ENCODE measurements around the gene DIDO1. TPM values are rescaled to one million over a fixed set of nuclear protein-coding genes. Genes with fewer than 3 reads are reported as not detected.
A peak's percentile ranks its signal among the peaks of the same experiment; 100 is the strongest.

Gene DIDO1
- total and polyA plus RNA-seq, 2 of the 13 experiments (the other 11 are each of a cell fraction or from before 2014, with no cell fraction given) = 75.0 to 75.1 TPM

DNA sequence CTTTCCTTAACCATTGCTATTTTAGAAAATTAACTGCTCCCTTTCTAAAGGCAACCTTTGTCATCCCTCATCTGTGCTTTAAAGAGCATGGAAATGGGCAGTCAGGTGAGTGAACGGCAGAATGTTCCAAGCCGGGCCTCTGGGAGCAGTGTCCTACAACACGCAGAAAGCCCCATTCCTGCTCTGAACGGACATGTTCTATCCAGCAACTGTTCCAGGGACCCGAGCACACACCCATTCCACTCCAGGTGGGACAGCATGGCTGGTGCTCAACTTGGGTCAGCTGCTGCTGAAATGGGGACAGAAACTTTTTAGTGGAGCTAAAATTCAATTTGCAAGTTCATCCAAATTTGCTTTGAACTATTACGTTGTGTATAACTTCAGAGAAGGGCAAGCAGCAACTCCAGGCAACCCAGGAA, 26.7 kb downstream of the DIDO1 start (continued):
- TF ChIP-seq, protein P1, sequence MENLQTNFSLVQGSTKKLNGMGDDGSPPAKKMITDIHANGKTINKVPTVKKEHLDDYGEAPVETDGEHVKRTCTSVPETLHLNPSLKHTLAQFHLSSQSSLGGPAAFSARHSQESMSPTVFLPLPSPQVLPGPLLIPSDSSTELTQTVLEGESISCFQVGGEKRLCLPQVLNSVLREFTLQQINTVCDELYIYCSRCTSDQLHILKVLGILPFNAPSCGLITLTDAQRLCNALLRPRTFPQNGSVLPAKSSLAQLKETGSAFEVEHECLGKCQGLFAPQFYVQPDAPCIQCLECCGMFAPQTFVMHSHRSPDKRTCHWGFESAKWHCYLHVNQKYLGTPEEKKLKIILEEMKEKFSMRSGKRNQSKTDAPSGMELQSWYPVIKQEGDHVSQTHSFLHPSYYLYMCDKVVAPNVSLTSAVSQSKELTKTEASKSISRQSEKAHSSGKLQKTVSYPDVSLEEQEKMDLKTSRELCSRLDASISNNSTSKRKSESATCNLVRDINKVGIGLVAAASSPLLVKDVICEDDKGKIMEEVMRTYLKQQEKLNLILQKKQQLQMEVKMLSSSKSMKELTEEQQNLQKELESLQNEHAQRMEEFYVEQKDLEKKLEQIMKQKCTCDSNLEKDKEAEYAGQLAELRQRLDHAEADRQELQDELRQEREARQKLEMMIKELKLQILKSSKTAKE (CRISPR knock-in tag; IDR thresholded peaks at IDR 0.05; ENCODE audit: borderline replicate concordance) = no peak
- TF ChIP-seq CBFB (CRISPR knock-in tag; IDR thresholded peaks at IDR 0.05) (no peak), MAFK (conservative IDR thresholded peaks at IDR 0.05 in 1 of 2, IDR thresholded peaks at IDR 0.05 in 1 of 2; ENCODE audit: low read length in 2 of 2) (no peak), ARID2 (CRISPR knock-in tag; IDR thresholded peaks at IDR 0.05; ENCODE audit: borderline replicate concordance) (0 out of 2 replicates have a peak, but pooled peaks have one; percentile 7), HNRNPH1 (optimal IDR thresholded peaks at IDR 0.05; ENCODE audit: low read depth, low read length) (no peak), PHF20 (CRISPR knock-in tag; IDR thresholded peaks at IDR 0.05) (0 out of 2 replicates have a peak, but pooled peaks have one; percentile 32), MEF2D (CRISPR knock-in tag; IDR thresholded peaks at IDR 0.05) (no peak), ZSCAN21 (CRISPR knock-in tag; IDR thresholded peaks at IDR 0.05; ENCODE audit: borderline replicate concordance) (no peak), ZNF607 (CRISPR knock-in tag; IDR thresholded peaks at IDR 0.05; ENCODE audit: borderline replicate concordance) (0 out of 2 replicates have a peak, but pooled peaks have one; percentile 56), ZNF713 (CRISPR knock-in tag; IDR thresholded peaks at IDR 0.05) (no peak), TBX3 (IDR thresholded peaks at IDR 0.05; ENCODE audit: borderline replicate concordance) (no peak), CENPT (CRISPR knock-in tag; IDR thresholded peaks at IDR 0.05; ENCODE audit: low read depth) (no peak), ZNF124 (CRISPR knock-in tag; IDR thresholded peaks at IDR 0.05) (no peak), ZNF652 (CRISPR knock-in tag; IDR thresholded peaks at IDR 0.05; ENCODE audit: borderline replicate concordance, low read depth) (peak; percentile 7; the same call in 1 of the 2 replicates)
- TF ChIP-seq, protein P2, sequence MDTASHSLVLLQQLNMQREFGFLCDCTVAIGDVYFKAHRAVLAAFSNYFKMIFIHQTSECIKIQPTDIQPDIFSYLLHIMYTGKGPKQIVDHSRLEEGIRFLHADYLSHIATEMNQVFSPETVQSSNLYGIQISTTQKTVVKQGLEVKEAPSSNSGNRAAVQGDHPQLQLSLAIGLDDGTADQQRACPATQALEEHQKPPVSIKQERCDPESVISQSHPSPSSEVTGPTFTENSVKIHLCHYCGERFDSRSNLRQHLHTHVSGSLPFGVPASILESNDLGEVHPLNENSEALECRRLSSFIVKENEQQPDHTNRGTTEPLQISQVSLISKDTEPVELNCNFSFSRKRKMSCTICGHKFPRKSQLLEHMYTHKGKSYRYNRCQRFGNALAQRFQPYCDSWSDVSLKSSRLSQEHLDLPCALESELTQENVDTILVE (CRISPR knock-in tag; IDR thresholded peaks at IDR 0.05) = no peak
- TF ChIP-seq, protein P3, sequence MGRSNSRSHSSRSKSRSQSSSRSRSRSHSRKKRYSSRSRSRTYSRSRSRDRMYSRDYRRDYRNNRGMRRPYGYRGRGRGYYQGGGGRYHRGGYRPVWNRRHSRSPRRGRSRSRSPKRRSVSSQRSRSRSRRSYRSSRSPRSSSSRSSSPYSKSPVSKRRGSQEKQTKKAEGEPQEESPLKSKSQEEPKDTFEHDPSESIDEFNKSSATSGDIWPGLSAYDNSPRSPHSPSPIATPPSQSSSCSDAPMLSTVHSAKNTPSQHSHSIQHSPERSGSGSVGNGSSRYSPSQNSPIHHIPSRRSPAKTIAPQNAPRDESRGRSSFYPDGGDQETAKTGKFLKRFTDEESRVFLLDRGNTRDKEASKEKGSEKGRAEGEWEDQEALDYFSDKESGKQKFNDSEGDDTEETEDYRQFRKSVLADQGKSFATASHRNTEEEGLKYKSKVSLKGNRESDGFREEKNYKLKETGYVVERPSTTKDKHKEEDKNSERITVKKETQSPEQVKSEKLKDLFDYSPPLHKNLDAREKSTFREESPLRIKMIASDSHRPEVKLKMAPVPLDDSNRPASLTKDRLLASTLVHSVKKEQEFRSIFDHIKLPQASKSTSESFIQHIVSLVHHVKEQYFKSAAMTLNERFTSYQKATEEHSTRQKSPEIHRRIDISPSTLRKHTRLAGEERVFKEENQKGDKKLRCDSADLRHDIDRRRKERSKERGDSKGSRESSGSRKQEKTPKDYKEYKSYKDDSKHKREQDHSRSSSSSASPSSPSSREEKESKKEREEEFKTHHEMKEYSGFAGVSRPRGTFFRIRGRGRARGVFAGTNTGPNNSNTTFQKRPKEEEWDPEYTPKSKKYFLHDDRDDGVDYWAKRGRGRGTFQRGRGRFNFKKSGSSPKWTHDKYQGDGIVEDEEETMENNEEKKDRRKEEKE (IDR thresholded peaks at IDR 0.05) = no peak
- TF ChIP-seq, protein P4, sequence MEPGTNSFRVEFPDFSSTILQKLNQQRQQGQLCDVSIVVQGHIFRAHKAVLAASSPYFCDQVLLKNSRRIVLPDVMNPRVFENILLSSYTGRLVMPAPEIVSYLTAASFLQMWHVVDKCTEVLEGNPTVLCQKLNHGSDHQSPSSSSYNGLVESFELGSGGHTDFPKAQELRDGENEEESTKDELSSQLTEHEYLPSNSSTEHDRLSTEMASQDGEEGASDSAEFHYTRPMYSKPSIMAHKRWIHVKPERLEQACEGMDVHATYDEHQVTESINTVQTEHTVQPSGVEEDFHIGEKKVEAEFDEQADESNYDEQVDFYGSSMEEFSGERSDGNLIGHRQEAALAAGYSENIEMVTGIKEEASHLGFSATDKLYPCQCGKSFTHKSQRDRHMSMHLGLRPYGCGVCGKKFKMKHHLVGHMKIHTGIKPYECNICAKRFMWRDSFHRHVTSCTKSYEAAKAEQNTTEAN (CRISPR knock-in tag; conservative IDR thresholded peaks at IDR 0.05) = 0 out of 2 replicates have a peak, but pooled peaks have one; percentile 19
- TF ChIP-seq, protein P5, sequence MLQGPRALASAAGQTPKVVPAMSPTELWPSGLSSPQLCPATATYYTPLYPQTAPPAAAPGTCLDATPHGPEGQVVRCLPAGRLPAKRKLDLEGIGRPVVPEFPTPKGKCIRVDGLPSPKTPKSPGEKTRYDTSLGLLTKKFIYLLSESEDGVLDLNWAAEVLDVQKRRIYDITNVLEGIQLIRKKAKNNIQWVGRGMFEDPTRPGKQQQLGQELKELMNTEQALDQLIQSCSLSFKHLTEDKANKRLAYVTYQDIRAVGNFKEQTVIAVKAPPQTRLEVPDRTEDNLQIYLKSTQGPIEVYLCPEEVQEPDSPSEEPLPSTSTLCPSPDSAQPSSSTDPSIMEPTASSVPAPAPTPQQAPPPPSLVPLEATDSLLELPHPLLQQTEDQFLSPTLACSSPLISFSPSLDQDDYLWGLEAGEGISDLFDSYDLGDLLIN (CRISPR knock-in tag; IDR thresholded peaks at IDR 0.05; ENCODE audit: borderline replicate concordance) = no peak
- TF ChIP-seq, protein P6, sequence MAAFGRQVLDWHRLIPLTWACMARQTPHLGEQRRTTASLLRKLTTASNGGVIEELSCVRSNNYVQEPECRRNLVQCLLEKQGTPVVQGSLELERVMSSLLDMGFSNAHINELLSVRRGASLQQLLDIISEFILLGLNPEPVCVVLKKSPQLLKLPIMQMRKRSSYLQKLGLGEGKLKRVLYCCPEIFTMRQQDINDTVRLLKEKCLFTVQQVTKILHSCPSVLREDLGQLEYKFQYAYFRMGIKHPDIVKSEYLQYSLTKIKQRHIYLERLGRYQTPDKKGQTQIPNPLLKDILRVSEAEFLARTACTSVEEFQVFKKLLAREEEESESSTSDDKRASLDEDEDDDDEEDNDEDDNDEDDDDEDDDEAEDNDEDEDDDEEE (CRISPR knock-in tag; IDR thresholded peaks at IDR 0.05) = 0 out of 2 replicates have a peak, but pooled peaks have one; percentile 24

All from HepG2 (cell line).